Measurements from ENCODE around the gene VIPAS39. TPM values are rescaled to one million over a fixed set of nuclear protein-coding genes. Genes with fewer than 3 reads are reported as not detected.
"Not testable (repeated sequence)": the region's sequence is repeated elsewhere in the genome, so short reads cannot be mapped to it uniquely, and the experiment has no call there.

The VIPAS39 gene
- total RNA-seq, 2 donors from 2014 or later: 19.0 to 25.9 TPM

DNA sequence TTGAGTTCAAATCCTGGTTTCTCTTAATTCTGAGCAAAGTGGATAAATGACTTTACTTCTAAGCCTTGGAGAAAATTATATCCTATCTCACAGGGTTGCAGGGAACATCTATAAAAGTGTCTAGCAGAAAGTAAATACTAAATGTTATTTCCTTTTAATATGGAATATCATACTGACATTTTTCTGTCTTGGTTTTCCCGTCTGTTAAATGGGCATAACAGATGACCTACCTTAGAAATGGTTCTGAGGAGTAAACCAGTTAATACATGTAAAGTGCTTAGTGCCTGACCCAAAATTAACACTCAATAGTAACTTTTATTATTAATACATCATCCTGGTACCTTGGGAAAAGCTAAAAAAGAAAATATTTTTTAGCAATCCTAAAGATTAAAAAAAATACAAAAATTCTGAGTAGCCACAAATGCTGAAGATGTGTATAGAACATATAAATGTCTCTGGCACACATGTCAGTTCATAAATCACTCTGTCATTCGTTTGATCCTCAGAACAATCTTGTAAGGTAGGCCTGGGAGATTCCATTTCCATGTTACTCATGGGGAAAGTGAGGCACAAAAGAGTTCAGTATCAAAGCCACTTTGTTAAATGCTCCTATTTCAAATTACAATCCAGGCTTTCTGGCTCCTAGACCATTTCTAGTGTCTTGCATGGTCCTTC lies 1.3 kb downstream of the VIPAS39 start:
- Mint-ChIP-seq H3K36me3 (ENCODE audit: low read depth) (peaks cover 77% of the 10 kb centered on the region), H3K9me3 (no peaks in the 10 kb centered on the region), H3K4me1 (peaks cover 19% of the 10 kb centered on the region), H3K27ac (peak overlapping the region; percentile 100), H3K27me3 (no peaks in the 10 kb centered on the region), H3K4me3 (peak overlapping the region; percentile 98)
- no peak for ATAC-seq (replicated peaks)

DNA sequence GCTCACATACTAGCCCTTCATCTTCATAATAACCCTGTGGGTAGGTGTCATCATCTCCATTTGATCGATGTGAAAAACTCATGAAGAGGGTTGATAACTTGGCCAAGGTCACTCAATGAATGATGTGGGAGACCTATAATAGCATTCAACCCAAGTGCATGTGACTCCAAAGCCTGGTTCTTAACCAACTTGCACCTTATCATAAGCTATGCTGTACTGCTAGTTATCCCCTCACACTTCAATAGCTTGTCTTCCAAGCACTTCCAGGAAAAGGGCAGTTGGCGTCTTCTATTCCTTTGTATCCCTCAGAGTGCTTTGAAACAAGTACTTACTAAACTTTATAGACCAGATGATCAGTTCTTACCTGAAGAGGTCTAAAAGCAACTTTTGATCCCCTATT lies 15.2 kb downstream of the VIPAS39 start:
- H3K27me3 Mint-ChIP-seq: no peaks in the 10 kb centered on the region
- H3K4me1 Mint-ChIP-seq: no peaks in the 10 kb centered on the region
- no peak overlapping the region for H3K27ac Mint-ChIP-seq
- no peak for ATAC-seq (replicated peaks)
- peaks cover 90% of the 10 kb centered on the region for H3K36me3 Mint-ChIP-seq (ENCODE audit: low read depth)
- H3K9me3 Mint-ChIP-seq: no peaks in the 10 kb centered on the region
- no peak overlapping the region for H3K4me3 Mint-ChIP-seq

GRCh38 chr14:77439861-77440260 lies 17.5 kb downstream of the VIPAS39 start:
- Mint-ChIP-seq H3K36me3 (ENCODE audit: low read depth) (peaks cover 92% of the 10 kb centered on the region), H3K4me3 (no peak overlapping the region), H3K27me3 (no peaks in the 10 kb centered on the region), H3K27ac (no peak overlapping the region), H3K9me3 (no peaks in the 10 kb centered on the region), H3K4me1 (no peaks in the 10 kb centered on the region)
- ATAC-seq (replicated peaks): no peak

DNA sequence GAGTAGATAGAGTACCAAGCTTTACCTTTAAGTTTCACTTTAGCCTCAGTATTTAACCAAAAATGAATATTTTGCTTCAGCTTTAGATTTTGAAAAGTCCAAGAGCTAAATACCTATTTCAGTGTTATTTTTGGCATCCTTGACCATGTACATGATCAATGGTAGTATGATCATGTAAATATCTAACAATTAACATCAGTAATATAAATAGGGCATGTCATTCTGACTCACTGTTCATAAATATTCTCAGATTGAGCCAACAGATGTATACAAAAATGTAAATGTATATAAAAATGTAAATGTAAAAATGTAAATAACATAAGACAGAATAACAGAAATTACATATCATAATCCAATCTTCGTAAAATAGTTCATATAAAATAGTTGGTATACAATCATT lies 18.8 kb downstream of the VIPAS39 start:
- Mint-ChIP-seq H3K4me1 (no peaks in the 10 kb centered on the region), H3K27ac (no peak overlapping the region), H3K9me3 (no peaks in the 10 kb centered on the region), H3K27me3 (no peaks in the 10 kb centered on the region), H3K36me3 (ENCODE audit: low read depth) (peaks cover 92% of the 10 kb centered on the region), H3K4me3 (no peak overlapping the region)
- ATAC-seq (replicated peaks): no peak

GRCh38 chr14:77436042-77436441 lies 21.4 kb downstream of the VIPAS39 start:
- ATAC-seq (replicated peaks): no peak

DNA sequence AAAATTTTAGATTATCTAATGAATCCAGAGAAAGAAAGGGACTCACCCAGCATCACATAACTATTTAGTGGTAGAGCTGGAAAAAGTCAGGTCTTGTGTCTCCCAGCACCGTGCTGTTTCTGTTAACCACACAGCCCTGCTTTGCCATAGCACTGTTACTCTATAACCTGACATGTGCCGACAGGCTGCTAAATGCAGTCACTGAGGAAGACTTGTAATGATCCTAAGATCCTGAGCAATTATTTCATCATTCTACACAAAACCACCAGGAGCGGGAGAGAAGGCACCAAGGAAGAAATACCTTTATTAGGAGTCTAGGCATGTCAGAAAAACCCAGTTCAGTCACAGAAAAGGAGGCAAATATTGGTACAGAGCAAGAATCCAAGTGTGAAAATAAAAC lies 31.0 kb downstream of the VIPAS39 start:
- peaks cover 5% of the 10 kb centered on the region for H3K9me3 Mint-ChIP-seq
- peaks cover 98% of the 10 kb centered on the region for H3K36me3 Mint-ChIP-seq (ENCODE audit: low read depth)
- ATAC-seq (replicated peaks): no peak

More at GRCh38 chr14:77436042-77436441, 21.4 kb downstream of the VIPAS39 start:
- Mint-ChIP-seq H3K36me3 (ENCODE audit: low read depth) (peaks cover 90% of the 10 kb centered on the region), H3K4me1 (no peaks in the 10 kb centered on the region), H3K27ac (no peak overlapping the region), H3K9me3 (no peaks in the 10 kb centered on the region), H3K4me3 (no peak overlapping the region), H3K27me3 (no peaks in the 10 kb centered on the region)

GRCh38 chr14:77424862-77425261 lies 32.5 kb downstream of the VIPAS39 start:
- H3K4me3 Mint-ChIP-seq: no peak overlapping the region
- peaks cover 88% of the 10 kb centered on the region for H3K36me3 Mint-ChIP-seq (ENCODE audit: low read depth)
- peaks cover 9% of the 10 kb centered on the region for H3K9me3 Mint-ChIP-seq
- H3K27me3 Mint-ChIP-seq: no peaks in the 10 kb centered on the region
- no peaks in the 10 kb centered on the region for H3K4me1 Mint-ChIP-seq
- ATAC-seq (replicated peaks): no peak
- no peak overlapping the region for H3K27ac Mint-ChIP-seq

More for the DNA sequence above, 31.0 kb downstream of the VIPAS39 start:
- Mint-ChIP-seq H3K27me3 (no peaks in the 10 kb centered on the region), H3K4me3 (no peak overlapping the region), H3K4me1 (no peaks in the 10 kb centered on the region), H3K27ac (no peak overlapping the region)

DNA sequence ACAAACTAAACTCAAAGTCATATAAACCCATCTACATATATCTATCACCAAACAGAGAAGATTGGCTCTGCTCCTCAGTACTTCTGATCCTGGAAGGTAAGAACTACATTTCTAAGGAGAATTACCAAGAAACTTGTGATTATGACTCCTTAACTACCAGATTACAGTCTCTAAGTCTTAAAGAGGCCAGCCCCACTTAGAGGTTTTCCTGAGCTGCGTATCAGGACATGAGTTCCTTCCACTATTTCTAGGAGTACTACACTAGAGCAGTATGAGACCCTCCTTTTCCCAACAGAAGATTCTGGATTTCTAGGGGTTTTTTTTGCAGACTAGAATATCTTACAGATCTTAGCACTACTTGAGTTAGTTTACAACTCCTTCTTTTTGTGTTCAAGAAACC lies 34.0 kb downstream of the VIPAS39 start, which contains the start of gene NOXRED1:
TSS of gene NOXRED1 (minus strand) at position 101 of the 400 bp plus-strand sequence. CDS start 634 bp downstream, outside the sequence.
- ATAC-seq (replicated peaks): no peak
- Mint-ChIP-seq H3K36me3 (ENCODE audit: low read depth) (peaks cover 78% of the 10 kb centered on the region), H3K4me3 (no peak within 1 kb of the TSS), H3K4me1 (no peaks in the 10 kb centered on the region), H3K27me3 (no peaks in the 10 kb centered on the region), H3K27ac (no peak within 1 kb of the TSS), H3K9me3 (peaks cover 12% of the 10 kb centered on the region)

- Mint-ChIP-seq H3K4me3 (no peak overlapping the region), H3K9me3 (peaks cover 12% of the 10 kb centered on the region), H3K4me1 (no peaks in the 10 kb centered on the region), H3K27ac (no peak overlapping the region), H3K36me3 (ENCODE audit: low read depth) (peaks cover 56% of the 10 kb centered on the region), H3K27me3 (no peaks in the 10 kb centered on the region)
- ATAC-seq (replicated peaks): no peak
Measured at GRCh38 chr14:77421201-77421600, 36.2 kb downstream of the VIPAS39 start.

DNA sequence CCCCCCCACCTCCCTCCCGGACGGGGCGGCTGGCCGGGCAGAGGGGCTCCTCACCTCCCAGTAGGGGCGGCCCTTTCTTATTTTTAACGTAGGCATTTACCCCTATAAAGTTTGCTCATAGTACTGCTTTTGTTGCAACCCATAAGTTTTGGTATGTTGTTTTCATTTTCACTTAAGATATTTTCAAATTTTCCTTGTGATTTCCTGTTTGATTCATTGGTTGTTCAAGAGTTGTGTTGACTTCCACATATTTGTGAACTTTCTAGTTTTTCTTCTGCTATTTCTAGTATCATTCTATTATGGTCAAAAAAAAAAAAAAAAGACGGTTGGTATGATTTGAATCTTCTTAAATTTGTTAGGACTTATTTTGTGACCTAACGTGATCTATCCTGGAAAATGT lies 40.6 kb downstream of the VIPAS39 start:
- no peaks in the 10 kb centered on the region for H3K4me1 Mint-ChIP-seq
- no peaks in the 10 kb centered on the region for H3K27me3 Mint-ChIP-seq
- H3K36me3 Mint-ChIP-seq (ENCODE audit: low read depth): peaks cover 13% of the 10 kb centered on the region
- ATAC-seq (replicated peaks): no peak
- H3K9me3 Mint-ChIP-seq: peaks cover 7% of the 10 kb centered on the region
- no peak overlapping the region for H3K27ac Mint-ChIP-seq
- H3K4me3 Mint-ChIP-seq: no peak overlapping the region

GRCh38 chr14:77416098-77416497 lies 41.3 kb downstream of the VIPAS39 start:
- not testable (repeated sequence) for H3K36me3 Mint-ChIP-seq (ENCODE audit: low read depth); H3K9me3 Mint-ChIP-seq; ATAC-seq (replicated peaks); H3K4me1 Mint-ChIP-seq; H3K4me3 Mint-ChIP-seq; H3K27me3 Mint-ChIP-seq; H3K27ac Mint-ChIP-seq

- not testable (repeated sequence) for H3K36me3 Mint-ChIP-seq (ENCODE audit: low read depth); H3K27me3 Mint-ChIP-seq; H3K4me3 Mint-ChIP-seq; H3K9me3 Mint-ChIP-seq; H3K27ac Mint-ChIP-seq; ATAC-seq (replicated peaks); H3K4me1 Mint-ChIP-seq
Measured at GRCh38 chr14:77415403-77416030, 41.9 kb downstream of the VIPAS39 start.

GRCh38 chr14:77409131-77409533 lies 48.3 kb downstream of the VIPAS39 start:
- Mint-ChIP-seq H3K36me3 (ENCODE audit: low read depth) (no peaks in the 10 kb centered on the region), H3K4me3 (no peak overlapping the region), H3K4me1 (peaks cover 11% of the 10 kb centered on the region), H3K27me3 (no peaks in the 10 kb centered on the region), H3K9me3 (no peaks in the 10 kb centered on the region), H3K27ac (no peak overlapping the region)
- ATAC-seq (replicated peaks): no peak

- Mint-ChIP-seq H3K4me3 (no peak overlapping the region), H3K27me3 (no peaks in the 10 kb centered on the region), H3K27ac (peak overlapping the region; percentile 8), H3K36me3 (ENCODE audit: low read depth) (no peaks in the 10 kb centered on the region), H3K4me1 (peaks cover 11% of the 10 kb centered on the region), H3K9me3 (no peaks in the 10 kb centered on the region)
- no peak for ATAC-seq (replicated peaks)
Measured at GRCh38 chr14:77407158-77407557, 50.2 kb downstream of the VIPAS39 start.

- no peaks in the 10 kb centered on the region for H3K9me3 Mint-ChIP-seq
- no peak overlapping the region for H3K4me3 Mint-ChIP-seq
- no peaks in the 10 kb centered on the region for H3K27me3 Mint-ChIP-seq
- peaks cover 11% of the 10 kb centered on the region for H3K4me1 Mint-ChIP-seq
- ATAC-seq (replicated peaks): peak; percentile 32
- H3K27ac Mint-ChIP-seq: peak overlapping the region; percentile 8
- no peaks in the 10 kb centered on the region for H3K36me3 Mint-ChIP-seq (ENCODE audit: low read depth)
Measured at GRCh38 chr14:77406718-77407117, 50.7 kb downstream of the VIPAS39 start.

Data from activated T-helper 17 cell treated with anti-CD3 and anti-CD28 coated beads, Interleukin-2, amount 50 U/mL, for 72 hours (primary cell).